Endodermal cell (in vitro differentiated cells): ENCODE data around the gene UBE2D3. TPM values are rescaled to one million over a fixed set of nuclear protein-coding genes. Genes with fewer than 3 reads are reported as not detected.

Experiments
- DNase-seq: peaks from one replicate; pipeline ENCODE4 v3.0.0-alpha.2; 2017
- H3K27ac ChIP-seq: 2 replicates; pipeline ENCODE4 v1.5.1; 2013; ENCODE audit warnings: mild to moderate bottlenecking, low read depth, low read length, moderate library complexity
- H3K27me3 ChIP-seq: 2 replicates; pipeline ENCODE4 v1.6.1; 2013; ENCODE audit warnings: mild to moderate bottlenecking, low read length, moderate library complexity; ENCODE audit not compliant: insufficient read depth, control insufficient read depth, poor library complexity, severe bottlenecking
- H3K36me3 ChIP-seq: 2 replicates; pipeline ENCODE4 v1.7.0; 2013; ENCODE audit warnings: mild to moderate bottlenecking, low read length, moderate library complexity; ENCODE audit not compliant: control insufficient read depth, insufficient read depth
- H3K4me1 ChIP-seq: one replicate; pipeline ENCODE4 v1.7.0; 2013; ENCODE audit warnings: low read length; ENCODE audit not compliant: control insufficient read depth, insufficient read depth
- H3K4me3 ChIP-seq: 2 replicates; pipeline ENCODE4 v1.5.1; 2013; ENCODE audit warnings: mild to moderate bottlenecking, low read length, moderate library complexity
- H3K9ac ChIP-seq: 2 replicates; pipeline ENCODE4 v1.6.1; 2013; ENCODE audit warnings: mild to moderate bottlenecking, low read length, moderate library complexity; ENCODE audit not compliant: poor library complexity, severe bottlenecking; ENCODE audit errors: extremely low read depth
- H3K9me3 ChIP-seq: 2 replicates; pipeline ENCODE4 v1.6.1; 2013; ENCODE audit warnings: mild to moderate bottlenecking, low read length, moderate library complexity; ENCODE audit not compliant: control insufficient read depth
- H3K27ac Mint-ChIP-seq: 2 replicates; pipeline ENCODE4 v1.8.0; 2020; ENCODE audit warnings: mixed read lengths
- H3K27me3 Mint-ChIP-seq: 2 replicates; pipeline ENCODE4 v1.8.0; 2021; ENCODE audit warnings: mild to moderate bottlenecking, mixed read lengths; ENCODE audit not compliant: insufficient read depth
- H3K36me3 Mint-ChIP-seq: 2 replicates; pipeline ENCODE4 v1.8.0; 2020; ENCODE audit warnings: low read depth, mixed read lengths
- H3K4me1 Mint-ChIP-seq: 2 replicates; pipeline ENCODE4 v1.8.0; 2020; ENCODE audit warnings: mixed read lengths
- H3K4me3 Mint-ChIP-seq: 2 replicates; pipeline ENCODE4 v1.8.0; 2020; ENCODE audit warnings: mild to moderate bottlenecking, moderate library complexity, mixed read lengths
- H3K9me3 Mint-ChIP-seq: 2 replicates; pipeline ENCODE4 v1.8.0; 2020; ENCODE audit warnings: mild to moderate bottlenecking, mixed read lengths
- CTCF ChIP-seq: fragments of 200-600 bp; sonication (generic); conservative IDR thresholded peaks from 2 replicates; pipeline ENCODE4 v1.5.0; 2021; ENCODE audit warnings: antibody characterized with exemption, mild to moderate bottlenecking
- WGBS, 2 experiments: methylation state at CpG; one replicate each; pipeline versions ENCODE4 v1.1.5 to v1.1.7; 2013; ENCODE audit warnings: missing lambda C conversion rate in 2 of 2, mixed read lengths in 1 of 2; ENCODE audit not compliant: insufficient coverage in 1 of 2, insufficient read length in 1 of 2; 5-methylcytosine and 5-hydroxymethylcytosine counted together
- total RNA-seq, 2 donors: library from RNA; stranded (reverse); fragmentation: NEBNext Ultra II Directional in 1 of 2; extraction: Animal tissue kit (Norgen Biotek cat#: 25700) in 1 of 2; gene quantifications; 2 replicates in 1 of 2; 3 replicates in 1 of 2; pipeline ENCODE4 v1.2.1, GENCODE V29; 2021

UBE2D3 gene
- total RNA-seq, 2 donors from 2014 or later, result 283 to 310 TPM

DNA sequence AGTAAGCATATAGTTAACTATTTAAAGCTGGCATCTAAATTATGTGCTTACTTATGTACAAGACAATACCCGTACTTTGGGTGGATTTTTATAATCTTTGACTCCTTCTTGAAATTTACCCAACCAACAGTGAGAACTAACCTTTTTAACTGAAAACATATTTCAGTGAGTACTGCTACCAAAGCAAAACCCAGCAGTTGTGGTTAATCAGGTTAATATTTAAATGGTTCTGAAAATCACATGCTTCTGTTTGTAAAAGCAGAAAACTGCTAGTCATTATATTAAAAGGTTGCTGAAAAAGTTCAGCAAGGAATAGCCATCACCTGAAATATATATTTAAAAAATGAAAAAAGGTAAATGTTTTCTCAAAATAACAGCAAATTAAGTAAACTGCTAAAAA, 20.0 kb downstream of the UBE2D3 start:
- Mint-ChIP-seq H3K27ac (no peak overlapping the region), H3K4me1 (peaks cover 25% of the 10 kb centered on the region), H3K27me3 (no peaks in the 10 kb centered on the region), H3K36me3 (peaks cover 60% of the 10 kb centered on the region), H3K4me3 (no peak overlapping the region), H3K9me3 (no peaks in the 10 kb centered on the region)
- H3K9ac ChIP-seq, result no peak overlapping the region
- peaks cover 83% of the 10 kb centered on the region for H3K36me3 ChIP-seq
- no peaks in the 10 kb centered on the region for H3K4me1 ChIP-seq
- no peak for DNase-seq
- no peak for TF ChIP-seq CTCF
- WGBS, 2 experiments, result 100% methylated on average over 1 of the region's 1 CpG; no CpG with 5 or more reads in 1 of the 2 experiments
- H3K27ac ChIP-seq, result no peak overlapping the region
- H3K4me3 ChIP-seq, result no peak overlapping the region
- H3K9me3 ChIP-seq, result no peaks in the 10 kb centered on the region
- H3K27me3 ChIP-seq, result no peaks in the 10 kb centered on the region

DNA sequence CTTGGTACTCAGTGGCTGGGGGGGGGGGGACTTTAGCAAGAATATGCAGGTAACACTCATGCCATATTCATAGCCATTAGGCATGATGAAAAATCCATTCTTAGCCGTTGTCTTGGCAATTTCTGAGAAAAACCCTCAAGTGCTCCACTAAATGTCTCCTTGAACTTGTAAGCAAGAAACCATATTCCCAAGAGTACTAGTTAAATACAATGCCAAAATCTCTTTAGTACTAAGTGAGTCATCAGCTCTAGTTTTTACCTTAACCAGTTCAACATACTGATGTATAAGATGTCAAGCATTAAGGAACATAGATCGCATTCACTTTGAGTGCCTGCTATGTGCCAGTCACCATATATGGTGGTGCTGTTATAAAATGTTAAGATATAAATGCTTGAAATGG, 27.5 kb downstream of the UBE2D3 start:
- H3K4me1 Mint-ChIP-seq, result peaks cover 20% of the 10 kb centered on the region

DNA sequence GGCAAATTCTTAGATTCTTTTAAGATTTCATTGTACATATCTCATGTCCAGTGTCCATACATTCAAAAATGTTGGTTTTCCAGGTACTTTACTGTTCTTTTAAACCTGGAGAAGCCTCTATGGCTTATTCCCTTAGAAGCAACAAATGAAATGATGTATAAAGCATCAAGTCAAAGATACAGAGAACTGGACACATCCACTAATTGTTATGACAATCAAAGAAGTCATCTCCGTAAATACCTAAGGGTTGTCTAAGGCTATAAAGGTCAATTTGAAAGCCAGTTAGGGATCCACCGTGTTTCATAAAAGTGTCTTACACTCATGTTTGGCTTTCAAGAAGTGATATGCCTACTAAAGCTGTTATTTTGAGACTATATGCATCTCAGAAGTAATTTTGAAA, 32.4 kb downstream of the UBE2D3 start:
- Mint-ChIP-seq H3K4me1 (peaks cover 43% of the 10 kb centered on the region), H3K9me3 (no peaks in the 10 kb centered on the region), H3K36me3 (peaks cover 48% of the 10 kb centered on the region), H3K4me3 (no peak overlapping the region), H3K27ac (no peak overlapping the region), H3K27me3 (no peaks in the 10 kb centered on the region)
- H3K27me3 ChIP-seq, result no peaks in the 10 kb centered on the region
- 94 to 100% methylated on average over 1 to 2 of the region's 2 CpGs for WGBS, 2 experiments
- TF ChIP-seq CTCF, result no peak
- no peak overlapping the region for H3K9ac ChIP-seq
- H3K36me3 ChIP-seq, result peaks cover 73% of the 10 kb centered on the region
- no peak for DNase-seq
- no peak overlapping the region for H3K4me3 ChIP-seq
- H3K27ac ChIP-seq, result no peak overlapping the region
- no peaks in the 10 kb centered on the region for H3K4me1 ChIP-seq
- no peaks in the 10 kb centered on the region for H3K9me3 ChIP-seq

More for the DNA sequence above, 27.5 kb downstream of the UBE2D3 start:
- no peak for TF ChIP-seq CTCF
- Mint-ChIP-seq H3K36me3 (peaks cover 58% of the 10 kb centered on the region), H3K4me3 (no peak overlapping the region), H3K27ac (no peak overlapping the region), H3K27me3 (no peaks in the 10 kb centered on the region), H3K9me3 (no peaks in the 10 kb centered on the region)
- DNase-seq, result no peak
- peaks cover 98% of the 10 kb centered on the region for H3K36me3 ChIP-seq
- H3K27me3 ChIP-seq, result no peaks in the 10 kb centered on the region
- no peaks in the 10 kb centered on the region for H3K9me3 ChIP-seq
- WGBS, 2 experiments, result 98 to 100% methylated on average over 1 to 2 of the region's 2 CpGs
- H3K9ac ChIP-seq, result no peak overlapping the region
- H3K4me1 ChIP-seq, result no peaks in the 10 kb centered on the region
- H3K27ac ChIP-seq, result no peak overlapping the region
- H3K4me3 ChIP-seq, result no peak overlapping the region
